Measurements from ENCODE around the gene ACOT12. TPM values are rescaled to one million over a fixed set of nuclear protein-coding genes. Genes with fewer than 3 reads are reported as not detected.

The ACOT12 gene
- total and polyA plus RNA-seq, 2 of the 13 experiments (the other 11 are each of a cell fraction or from before 2014, with no cell fraction given): not detected

DNA sequence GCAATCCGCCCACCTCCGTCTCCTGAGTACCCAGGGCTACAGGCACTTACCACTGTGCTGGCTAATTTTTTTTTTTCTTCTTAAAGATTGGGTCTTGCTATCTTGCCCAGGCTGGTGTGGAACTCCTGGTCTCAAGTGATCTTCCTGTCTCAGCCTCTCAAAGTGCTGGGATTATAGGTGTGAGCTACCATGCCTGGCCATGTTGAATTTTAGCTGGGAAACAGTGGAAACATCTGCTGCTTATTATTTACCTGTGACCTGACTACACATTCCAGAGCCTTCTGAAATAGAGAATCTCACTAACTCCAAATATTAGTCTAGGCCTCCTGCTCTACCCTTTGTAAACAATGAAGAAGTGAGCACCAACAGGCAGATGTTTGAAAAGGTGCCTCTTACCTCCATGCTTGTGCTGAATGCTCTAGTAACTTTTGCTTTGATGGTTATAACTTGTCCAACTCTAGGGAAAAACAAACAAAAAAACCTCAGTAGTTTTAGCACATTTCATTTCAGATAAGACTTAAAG lies 22.5 kb downstream of the ACOT12 start (continued):
- TF ChIP-seq, protein P1, sequence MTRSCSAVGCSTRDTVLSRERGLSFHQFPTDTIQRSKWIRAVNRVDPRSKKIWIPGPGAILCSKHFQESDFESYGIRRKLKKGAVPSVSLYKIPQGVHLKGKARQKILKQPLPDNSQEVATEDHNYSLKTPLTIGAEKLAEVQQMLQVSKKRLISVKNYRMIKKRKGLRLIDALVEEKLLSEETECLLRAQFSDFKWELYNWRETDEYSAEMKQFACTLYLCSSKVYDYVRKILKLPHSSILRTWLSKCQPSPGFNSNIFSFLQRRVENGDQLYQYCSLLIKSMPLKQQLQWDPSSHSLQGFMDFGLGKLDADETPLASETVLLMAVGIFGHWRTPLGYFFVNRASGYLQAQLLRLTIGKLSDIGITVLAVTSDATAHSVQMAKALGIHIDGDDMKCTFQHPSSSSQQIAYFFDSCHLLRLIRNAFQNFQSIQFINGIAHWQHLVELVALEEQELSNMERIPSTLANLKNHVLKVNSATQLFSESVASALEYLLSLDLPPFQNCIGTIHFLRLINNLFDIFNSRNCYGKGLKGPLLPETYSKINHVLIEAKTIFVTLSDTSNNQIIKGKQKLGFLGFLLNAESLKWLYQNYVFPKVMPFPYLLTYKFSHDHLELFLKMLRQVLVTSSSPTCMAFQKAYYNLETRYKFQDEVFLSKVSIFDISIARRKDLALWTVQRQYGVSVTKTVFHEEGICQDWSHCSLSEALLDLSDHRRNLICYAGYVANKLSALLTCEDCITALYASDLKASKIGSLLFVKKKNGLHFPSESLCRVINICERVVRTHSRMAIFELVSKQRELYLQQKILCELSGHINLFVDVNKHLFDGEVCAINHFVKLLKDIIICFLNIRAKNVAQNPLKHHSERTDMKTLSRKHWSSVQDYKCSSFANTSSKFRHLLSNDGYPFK (CRISPR knock-in tag; IDR thresholded peaks at IDR 0.05; ENCODE audit: borderline replicate concordance): no peak
- TF ChIP-seq ZNF672 (CRISPR knock-in tag; IDR thresholded peaks at IDR 0.05) (no peak), ZFP41 (CRISPR knock-in tag; IDR thresholded peaks at IDR 0.05; ENCODE audit: borderline replicate concordance) (no peak), DNMT1 (CRISPR knock-in tag; IDR thresholded peaks at IDR 0.05) (no peak), CC2D1A (CRISPR knock-in tag; IDR thresholded peaks at IDR 0.05) (no peak), NR1H2 (CRISPR knock-in tag; IDR thresholded peaks at IDR 0.05; ENCODE audit: borderline replicate concordance, low read depth) (no peak), ZEB1 (IDR thresholded peaks at IDR 0.05; ENCODE audit: insufficient replicate concordance, low read depth) (peak; percentile 95), ASH2L (IDR thresholded peaks at IDR 0.05; ENCODE audit: insufficient read length, low read depth, low read length) (peak; percentile 54), CCDC6 (CRISPR knock-in tag; IDR thresholded peaks at IDR 0.05) (peak; percentile 35; the same call in 1 of the 2 replicates), ZNF572 (CRISPR knock-in tag; IDR thresholded peaks at IDR 0.05) (no peak), ZNF251 (CRISPR knock-in tag; IDR thresholded peaks at IDR 0.05) (no peak), ZNF780A (CRISPR knock-in tag; IDR thresholded peaks at IDR 0.05) (no peak), ZNF629 (CRISPR knock-in tag; conservative IDR thresholded peaks at IDR 0.05) (no peak)
- TF ChIP-seq, protein P2, sequence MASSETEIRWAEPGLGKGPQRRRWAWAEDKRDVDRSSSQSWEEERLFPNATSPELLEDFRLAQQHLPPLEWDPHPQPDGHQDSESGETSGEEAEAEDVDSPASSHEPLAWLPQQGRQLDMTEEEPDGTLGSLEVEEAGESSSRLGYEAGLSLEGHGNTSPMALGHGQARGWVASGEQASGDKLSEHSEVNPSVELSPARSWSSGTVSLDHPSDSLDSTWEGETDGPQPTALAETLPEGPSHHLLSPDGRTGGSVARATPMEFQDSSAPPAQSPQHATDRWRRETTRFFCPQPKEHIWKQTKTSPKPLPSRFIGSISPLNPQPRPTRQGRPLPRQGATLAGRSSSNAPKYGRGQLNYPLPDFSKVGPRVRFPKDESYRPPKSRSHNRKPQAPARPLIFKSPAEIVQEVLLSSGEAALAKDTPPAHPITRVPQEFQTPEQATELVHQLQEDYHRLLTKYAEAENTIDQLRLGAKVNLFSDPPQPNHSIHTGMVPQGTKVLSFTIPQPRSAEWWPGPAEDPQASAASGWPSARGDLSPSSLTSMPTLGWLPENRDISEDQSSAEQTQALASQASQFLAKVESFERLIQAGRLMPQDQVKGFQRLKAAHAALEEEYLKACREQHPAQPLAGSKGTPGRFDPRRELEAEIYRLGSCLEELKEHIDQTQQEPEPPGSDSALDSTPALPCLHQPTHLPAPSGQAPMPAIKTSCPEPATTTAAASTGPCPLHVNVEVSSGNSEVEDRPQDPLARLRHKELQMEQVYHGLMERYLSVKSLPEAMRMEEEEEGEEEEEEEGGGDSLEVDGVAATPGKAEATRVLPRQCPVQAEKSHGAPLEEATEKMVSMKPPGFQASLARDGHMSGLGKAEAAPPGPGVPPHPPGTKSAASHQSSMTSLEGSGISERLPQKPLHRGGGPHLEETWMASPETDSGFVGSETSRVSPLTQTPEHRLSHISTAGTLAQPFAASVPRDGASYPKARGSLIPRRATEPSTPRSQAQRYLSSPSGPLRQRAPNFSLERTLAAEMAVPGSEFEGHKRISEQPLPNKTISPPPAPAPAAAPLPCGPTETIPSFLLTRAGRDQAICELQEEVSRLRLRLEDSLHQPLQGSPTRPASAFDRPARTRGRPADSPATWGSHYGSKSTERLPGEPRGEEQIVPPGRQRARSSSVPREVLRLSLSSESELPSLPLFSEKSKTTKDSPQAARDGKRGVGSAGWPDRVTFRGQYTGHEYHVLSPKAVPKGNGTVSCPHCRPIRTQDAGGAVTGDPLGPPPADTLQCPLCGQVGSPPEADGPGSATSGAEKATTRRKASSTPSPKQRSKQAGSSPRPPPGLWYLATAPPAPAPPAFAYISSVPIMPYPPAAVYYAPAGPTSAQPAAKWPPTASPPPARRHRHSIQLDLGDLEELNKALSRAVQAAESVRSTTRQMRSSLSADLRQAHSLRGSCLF (CRISPR knock-in tag; IDR thresholded peaks at IDR 0.05; ENCODE audit: borderline replicate concordance): no peak
- TF ChIP-seq, protein P3, sequence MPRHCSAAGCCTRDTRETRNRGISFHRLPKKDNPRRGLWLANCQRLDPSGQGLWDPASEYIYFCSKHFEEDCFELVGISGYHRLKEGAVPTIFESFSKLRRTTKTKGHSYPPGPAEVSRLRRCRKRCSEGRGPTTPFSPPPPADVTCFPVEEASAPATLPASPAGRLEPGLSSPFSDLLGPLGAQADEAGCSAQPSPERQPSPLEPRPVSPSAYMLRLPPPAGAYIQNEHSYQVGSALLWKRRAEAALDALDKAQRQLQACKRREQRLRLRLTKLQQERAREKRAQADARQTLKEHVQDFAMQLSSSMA (CRISPR knock-in tag; IDR thresholded peaks at IDR 0.05): no peak
- TF ChIP-seq, protein P4, sequence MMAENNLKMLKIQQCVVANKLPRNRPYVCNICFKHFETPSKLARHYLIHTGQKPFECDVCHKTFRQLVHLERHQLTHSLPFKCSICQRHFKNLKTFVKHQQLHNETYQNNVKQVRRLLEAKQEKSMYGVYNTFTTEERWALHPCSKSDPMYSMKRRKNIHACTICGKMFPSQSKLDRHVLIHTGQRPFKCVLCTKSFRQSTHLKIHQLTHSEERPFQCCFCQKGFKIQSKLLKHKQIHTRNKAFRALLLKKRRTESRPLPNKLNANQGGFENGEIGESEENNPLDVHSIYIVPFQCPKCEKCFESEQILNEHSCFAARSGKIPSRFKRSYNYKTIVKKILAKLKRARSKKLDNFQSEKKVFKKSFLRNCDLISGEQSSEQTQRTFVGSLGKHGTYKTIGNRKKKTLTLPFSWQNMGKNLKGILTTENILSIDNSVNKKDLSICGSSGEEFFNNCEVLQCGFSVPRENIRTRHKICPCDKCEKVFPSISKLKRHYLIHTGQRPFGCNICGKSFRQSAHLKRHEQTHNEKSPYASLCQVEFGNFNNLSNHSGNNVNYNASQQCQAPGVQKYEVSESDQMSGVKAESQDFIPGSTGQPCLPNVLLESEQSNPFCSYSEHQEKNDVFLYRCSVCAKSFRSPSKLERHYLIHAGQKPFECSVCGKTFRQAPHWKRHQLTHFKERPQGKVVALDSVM (CRISPR knock-in tag; IDR thresholded peaks at IDR 0.05): no peak
- TF ChIP-seq, protein P5, sequence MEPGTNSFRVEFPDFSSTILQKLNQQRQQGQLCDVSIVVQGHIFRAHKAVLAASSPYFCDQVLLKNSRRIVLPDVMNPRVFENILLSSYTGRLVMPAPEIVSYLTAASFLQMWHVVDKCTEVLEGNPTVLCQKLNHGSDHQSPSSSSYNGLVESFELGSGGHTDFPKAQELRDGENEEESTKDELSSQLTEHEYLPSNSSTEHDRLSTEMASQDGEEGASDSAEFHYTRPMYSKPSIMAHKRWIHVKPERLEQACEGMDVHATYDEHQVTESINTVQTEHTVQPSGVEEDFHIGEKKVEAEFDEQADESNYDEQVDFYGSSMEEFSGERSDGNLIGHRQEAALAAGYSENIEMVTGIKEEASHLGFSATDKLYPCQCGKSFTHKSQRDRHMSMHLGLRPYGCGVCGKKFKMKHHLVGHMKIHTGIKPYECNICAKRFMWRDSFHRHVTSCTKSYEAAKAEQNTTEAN (CRISPR knock-in tag; conservative IDR thresholded peaks at IDR 0.05): no peak
